ENCODE results near the gene HEG1.

- TF ChIP-seq EZH2 (IDR thresholded peaks at IDR 0.05; ENCODE audit: borderline replicate concordance, low read length) = no peak
- TF ChIP-seq CTCF (conservative IDR thresholded peaks at IDR 0.05 in 1 of 2, IDR thresholded peaks at IDR 0.05 in 1 of 2; ENCODE audit: extremely low read depth in 1 of 2, insufficient read depth in 1 of 2, low read depth in 1 of 2, low read length in 2 of 2) = no peak
Measured at GRCh38 chr3:124960698-124961097, 95.1 kb downstream of the HEG1 start.

Data from mammary epithelial cell (primary cell).